Measurements from ENCODE around the gene INPP4A.

INPP4A gene

DNA sequence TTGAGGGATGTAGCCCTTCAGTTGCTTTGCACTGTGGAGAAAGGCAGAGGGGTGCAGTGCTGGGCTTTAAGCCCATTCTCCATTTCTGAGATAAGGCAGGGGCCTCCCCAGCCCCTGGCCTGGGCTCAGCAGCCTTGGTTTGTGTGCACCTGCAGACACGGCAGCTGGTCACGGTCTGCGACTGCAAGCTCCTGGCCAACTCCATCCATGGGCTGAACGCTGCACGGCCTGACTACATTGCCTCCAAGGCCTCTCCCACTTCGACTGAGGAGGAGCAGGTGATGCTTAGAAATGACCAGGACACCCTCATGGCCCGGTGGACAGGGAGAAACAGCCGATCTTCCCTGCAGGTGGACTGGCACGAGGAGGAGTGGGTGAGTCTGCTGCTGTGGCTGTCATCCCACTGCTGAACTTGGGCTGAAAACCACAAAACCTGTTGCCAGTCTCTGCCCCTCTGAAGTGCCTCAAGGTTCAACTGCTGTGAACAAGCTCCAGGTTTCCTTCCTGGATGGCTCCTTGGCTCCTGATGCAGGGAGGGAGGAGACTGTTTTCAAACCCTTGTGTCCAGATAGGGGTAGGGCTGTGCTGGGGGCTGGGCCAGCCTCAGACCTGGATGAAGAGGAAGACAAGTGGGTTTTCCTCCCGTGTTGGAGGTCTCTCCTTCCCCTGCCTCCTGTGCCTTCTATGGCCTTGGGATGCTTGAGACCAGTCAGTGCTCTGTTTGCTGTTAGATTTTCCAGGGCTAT is 109.6 kb downstream of the INPP4A start:
- Mint-ChIP-seq H3K4me1 (no peaks in the 10 kb centered on the region), H3K27ac (no peak overlapping the region), H3K4me3 (no peak overlapping the region), H3K36me3 (ENCODE audit: low read depth) (peaks cover 45% of the 10 kb centered on the region), H3K27me3 (ENCODE audit: low read depth) (no peaks in the 10 kb centered on the region), H3K9me3 (no peaks in the 10 kb centered on the region)
- TF ChIP-seq, protein P1, sequence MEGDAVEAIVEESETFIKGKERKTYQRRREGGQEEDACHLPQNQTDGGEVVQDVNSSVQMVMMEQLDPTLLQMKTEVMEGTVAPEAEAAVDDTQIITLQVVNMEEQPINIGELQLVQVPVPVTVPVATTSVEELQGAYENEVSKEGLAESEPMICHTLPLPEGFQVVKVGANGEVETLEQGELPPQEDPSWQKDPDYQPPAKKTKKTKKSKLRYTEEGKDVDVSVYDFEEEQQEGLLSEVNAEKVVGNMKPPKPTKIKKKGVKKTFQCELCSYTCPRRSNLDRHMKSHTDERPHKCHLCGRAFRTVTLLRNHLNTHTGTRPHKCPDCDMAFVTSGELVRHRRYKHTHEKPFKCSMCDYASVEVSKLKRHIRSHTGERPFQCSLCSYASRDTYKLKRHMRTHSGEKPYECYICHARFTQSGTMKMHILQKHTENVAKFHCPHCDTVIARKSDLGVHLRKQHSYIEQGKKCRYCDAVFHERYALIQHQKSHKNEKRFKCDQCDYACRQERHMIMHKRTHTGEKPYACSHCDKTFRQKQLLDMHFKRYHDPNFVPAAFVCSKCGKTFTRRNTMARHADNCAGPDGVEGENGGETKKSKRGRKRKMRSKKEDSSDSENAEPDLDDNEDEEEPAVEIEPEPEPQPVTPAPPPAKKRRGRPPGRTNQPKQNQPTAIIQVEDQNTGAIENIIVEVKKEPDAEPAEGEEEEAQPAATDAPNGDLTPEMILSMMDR (IDR thresholded peaks at IDR 0.05; ENCODE audit: unreplicated experiment in 3 of 3): no peak

DNA sequence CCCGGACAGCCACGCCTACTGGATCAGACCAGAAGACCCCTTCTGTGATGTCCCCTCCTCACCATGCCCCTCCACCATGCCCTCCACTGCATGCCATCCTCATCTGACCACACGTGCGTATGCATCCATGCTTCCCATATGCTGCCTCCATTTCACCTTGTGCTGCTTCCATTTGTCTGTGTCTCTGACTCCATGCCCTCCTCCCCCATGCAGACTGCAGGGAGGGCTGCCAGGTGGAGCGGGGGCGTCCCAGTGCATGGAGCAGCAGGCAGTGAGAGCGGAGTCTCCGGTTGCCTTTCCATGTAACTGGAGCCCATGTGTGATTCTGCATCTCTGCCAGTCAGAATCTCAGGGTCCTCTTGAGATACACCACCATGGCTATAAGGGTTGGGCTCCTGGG is 111.0 kb downstream of the INPP4A start:
- no peaks in the 10 kb centered on the region for H3K9me3 Mint-ChIP-seq
- TF ChIP-seq, protein P1 (IDR thresholded peaks at IDR 0.05; ENCODE audit: unreplicated experiment in 3 of 3): no peak
- H3K27ac Mint-ChIP-seq: no peak overlapping the region
- H3K4me1 Mint-ChIP-seq: no peaks in the 10 kb centered on the region
- peaks cover 49% of the 10 kb centered on the region for H3K36me3 Mint-ChIP-seq (ENCODE audit: low read depth)
- no peak overlapping the region for H3K4me3 Mint-ChIP-seq
- H3K27me3 Mint-ChIP-seq (ENCODE audit: low read depth): no peaks in the 10 kb centered on the region

DNA sequence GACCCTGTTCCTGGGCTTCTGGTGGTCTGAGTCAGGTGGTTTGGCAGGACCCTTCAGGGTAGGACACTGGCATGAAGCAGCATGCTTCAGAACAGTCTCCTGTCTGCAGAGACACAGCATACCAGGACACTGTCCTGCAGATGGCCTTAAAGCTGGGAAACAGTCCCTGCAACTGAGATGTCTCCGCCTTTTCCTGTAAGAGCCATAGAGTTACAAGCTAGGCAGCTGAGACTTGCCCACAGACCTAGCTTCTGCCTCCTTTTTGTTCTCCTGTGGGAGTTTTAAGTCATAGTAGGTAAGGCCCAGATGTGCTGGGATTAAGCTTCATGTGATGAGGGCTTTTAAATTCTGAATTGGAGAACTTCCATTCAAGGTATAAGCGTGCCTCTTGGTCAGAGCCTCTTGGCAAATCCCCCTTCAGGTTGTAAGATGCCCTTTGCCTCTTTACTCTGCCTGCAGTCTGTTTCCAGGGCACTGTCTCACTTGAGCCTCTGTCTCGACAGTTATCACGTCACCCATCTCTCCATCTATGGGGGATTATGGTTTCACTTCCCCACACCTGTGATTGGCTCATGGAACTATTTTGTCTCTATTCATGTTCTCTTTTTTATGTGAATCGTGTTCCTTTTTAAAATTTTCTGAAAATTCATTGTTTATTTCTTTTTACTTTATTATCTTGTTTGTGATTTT is 111.8 kb downstream of the INPP4A start:
- Mint-ChIP-seq H3K36me3 (ENCODE audit: low read depth) (peaks cover 46% of the 10 kb centered on the region), H3K4me3 (no peak overlapping the region), H3K27me3 (ENCODE audit: low read depth) (no peaks in the 10 kb centered on the region), H3K9me3 (no peaks in the 10 kb centered on the region), H3K27ac (no peak overlapping the region), H3K4me1 (no peaks in the 10 kb centered on the region)
- TF ChIP-seq, protein P1 (IDR thresholded peaks at IDR 0.05; ENCODE audit: unreplicated experiment in 3 of 3): no peak

DNA sequence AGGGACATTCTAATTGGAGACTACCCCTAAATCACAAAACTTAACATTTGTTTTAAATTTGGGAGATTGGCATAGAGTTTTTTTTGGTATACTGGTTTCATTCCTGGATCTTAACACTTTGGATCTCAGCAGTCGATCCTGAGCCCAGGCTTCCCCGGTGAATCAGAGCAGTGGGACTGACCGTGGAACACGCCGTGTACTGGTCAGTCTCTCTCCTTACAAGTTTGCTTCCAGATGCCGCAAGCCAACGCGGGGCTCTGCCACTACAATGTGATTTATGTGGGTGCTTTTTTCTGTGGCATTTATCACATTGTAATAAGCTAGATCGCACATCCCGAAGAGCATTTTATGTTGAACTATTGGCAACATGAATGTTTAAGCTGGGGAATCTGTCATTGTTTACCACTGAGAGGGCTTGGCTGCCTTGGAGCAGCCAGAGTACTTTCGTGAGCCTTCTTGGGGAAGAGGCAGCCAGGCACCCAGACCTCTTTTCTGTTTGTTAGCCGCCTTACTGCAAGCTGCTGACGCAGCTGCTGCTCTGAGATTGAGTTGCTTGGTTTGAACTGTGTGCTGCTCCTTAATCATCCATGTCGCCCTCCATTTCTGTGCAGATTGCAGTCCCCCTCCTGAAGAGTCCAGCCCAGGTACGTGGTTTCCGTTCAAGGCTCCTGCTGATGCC is 114.3 kb downstream of the INPP4A start:
- Mint-ChIP-seq H3K27ac (no peak overlapping the region), H3K4me1 (no peaks in the 10 kb centered on the region), H3K36me3 (ENCODE audit: low read depth) (peaks cover 36% of the 10 kb centered on the region), H3K27me3 (ENCODE audit: low read depth) (no peaks in the 10 kb centered on the region), H3K9me3 (no peaks in the 10 kb centered on the region), H3K4me3 (no peak overlapping the region)
- TF ChIP-seq, protein P1 (IDR thresholded peaks at IDR 0.05; ENCODE audit: unreplicated experiment in 3 of 3): no peak

DNA sequence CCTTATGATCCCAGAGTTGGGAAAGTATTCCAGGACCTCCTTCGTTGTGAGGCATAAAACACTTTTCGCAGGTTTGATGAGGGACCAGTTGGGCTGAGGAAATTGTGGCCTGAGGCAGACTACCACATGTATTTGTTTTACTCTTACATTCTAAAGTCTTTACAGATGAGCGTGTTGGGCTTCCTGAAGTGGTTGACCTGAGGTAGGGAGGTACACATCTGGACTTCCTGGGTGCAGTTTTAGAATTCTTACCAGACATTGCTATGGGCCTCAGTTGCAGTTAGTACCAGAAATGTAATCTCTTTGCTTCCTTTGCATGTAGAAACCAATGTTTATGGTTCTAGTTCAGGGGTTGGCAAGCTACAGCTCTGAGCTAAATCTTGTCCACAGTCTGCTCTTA is 114.9 kb downstream of the INPP4A start:
- Mint-ChIP-seq H3K4me1 (no peaks in the 10 kb centered on the region), H3K27me3 (ENCODE audit: low read depth) (no peaks in the 10 kb centered on the region), H3K36me3 (ENCODE audit: low read depth) (peaks cover 36% of the 10 kb centered on the region), H3K27ac (no peak overlapping the region), H3K4me3 (no peak overlapping the region), H3K9me3 (no peaks in the 10 kb centered on the region)
- TF ChIP-seq, protein P1 (IDR thresholded peaks at IDR 0.05; ENCODE audit: unreplicated experiment in 3 of 3): no peak

All from nephron (organoid).